SKM-1 treated with dmso at 0.1 percent for 144 hours (cell line): ENCODE results near the gene TAB2.
"Not testable (repeated sequence)": the region's sequence is repeated elsewhere in the genome, so short reads cannot be mapped to it uniquely, and the experiment has no call there.

Source experiments
- DNase-seq: peaks from one replicate; lab custom pipeline; 2025; ENCODE audit not compliant: unreplicated experiment; lab: John Stamatoyannopoulos, UW

The TAB2 gene

GRCh38 chr6:149332602-149333265 is 15.2 kb downstream of the TAB2 start:
- no peak for DNase-seq

- no peak for DNase-seq
Measured at GRCh38 chr6:149333266-149333620, 15.7 kb downstream of the TAB2 start.

DNA sequence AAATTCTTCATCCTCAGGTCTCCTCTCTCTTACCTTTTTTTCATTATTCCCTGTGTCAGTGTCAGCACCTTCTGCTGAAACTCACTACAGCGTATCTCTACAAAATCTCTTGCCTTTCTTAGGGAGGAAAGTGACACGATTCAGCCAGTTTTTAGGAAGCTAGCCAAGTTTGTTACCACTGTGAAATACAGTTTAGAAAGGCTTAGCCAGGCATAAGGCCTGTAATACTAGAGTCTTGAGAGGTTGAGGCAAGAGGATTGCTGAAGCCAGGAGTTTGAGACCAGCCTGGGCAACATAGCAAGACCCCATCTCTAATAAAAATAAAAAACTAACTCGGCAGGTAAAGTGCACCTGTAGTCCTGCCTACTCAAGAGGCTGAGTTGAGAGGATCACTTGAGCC is 16.7 kb downstream of the TAB2 start:
- no peak for DNase-seq

GRCh38 chr6:149334682-149335160 is 17.2 kb downstream of the TAB2 start:
- no peak for DNase-seq

DNA sequence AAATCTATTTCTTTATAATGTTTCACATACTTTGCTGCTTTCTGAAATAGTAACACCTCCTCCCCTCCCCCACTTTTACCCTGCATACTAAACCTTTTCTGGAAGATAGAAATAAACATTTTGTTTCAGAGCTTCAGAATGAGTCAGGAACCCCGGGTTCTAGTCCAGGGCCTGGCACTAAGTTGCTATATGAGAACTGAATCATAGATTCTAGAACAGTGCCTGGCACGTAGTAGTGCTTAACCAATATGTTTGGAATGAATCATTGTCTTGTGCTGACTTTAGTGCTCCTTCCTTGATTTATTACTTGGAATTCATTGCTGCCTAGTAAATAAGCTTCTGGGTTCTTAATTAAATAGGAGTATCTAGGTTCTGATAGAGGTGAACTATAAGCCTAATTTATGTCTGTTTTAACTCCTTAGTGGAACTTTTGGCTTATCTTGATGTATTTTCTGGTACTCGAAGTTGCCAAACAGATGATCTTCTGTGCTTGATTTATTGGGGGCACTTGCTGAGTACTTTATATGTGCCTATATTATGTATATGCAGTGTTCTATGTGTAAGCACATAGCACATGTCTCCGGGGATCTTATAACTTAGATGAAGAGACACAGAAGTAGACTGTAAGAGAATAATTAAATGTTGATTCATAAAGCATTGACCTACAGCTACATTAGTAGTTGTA is 18.6 kb downstream of the TAB2 start:
- no peak for DNase-seq

GRCh38 chr6:149336609-149336928 is 19.1 kb downstream of the TAB2 start:
- no peak for DNase-seq

- DNase-seq: no peak
Measured at GRCh38 chr6:149337320-149337719, 19.8 kb downstream of the TAB2 start.

- DNase-seq: no peak
Measured at GRCh38 chr6:149340200-149340599, 22.7 kb downstream of the TAB2 start.

DNA sequence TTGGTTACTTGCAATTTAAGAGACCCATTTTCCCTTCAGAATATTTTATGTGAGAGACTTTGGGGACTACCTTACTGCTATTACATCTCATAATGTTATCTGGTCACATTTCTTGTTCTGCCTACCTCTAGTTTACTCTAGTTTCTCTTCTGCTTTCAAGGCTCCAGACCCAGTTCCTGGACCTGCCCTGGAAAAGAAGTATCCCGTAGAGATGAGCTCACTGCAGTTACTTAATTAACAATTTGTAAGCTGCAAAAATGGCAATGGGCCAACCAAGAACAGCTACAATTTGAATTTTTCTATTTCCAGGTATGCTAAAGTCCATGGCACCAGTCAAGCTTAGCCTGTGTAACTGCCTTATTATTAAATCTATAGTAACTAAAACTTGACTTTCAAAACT is 25.0 kb downstream of the TAB2 start:
- no peak for DNase-seq

DNA sequence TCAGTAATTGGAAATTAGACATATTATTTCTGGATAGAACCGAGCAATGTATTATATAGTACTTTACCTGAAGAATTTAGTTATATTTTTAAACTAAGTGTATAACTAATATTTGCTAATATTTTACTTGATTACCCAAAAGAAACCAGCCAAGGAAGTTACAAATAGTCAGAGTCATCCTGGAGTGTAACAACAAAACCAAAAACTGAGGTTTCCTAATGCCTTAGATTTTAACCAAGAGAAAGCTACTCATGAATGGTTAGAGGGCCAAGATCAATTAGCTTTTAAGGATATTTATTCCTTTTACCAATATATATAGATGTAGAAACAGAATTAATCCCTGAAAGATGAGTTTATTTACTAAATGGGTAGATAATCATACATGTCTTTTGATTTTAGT is 26.0 kb downstream of the TAB2 start:
- DNase-seq: no peak

- no peak for DNase-seq
Measured at GRCh38 chr6:149346078-149346477, 28.6 kb downstream of the TAB2 start.

DNA sequence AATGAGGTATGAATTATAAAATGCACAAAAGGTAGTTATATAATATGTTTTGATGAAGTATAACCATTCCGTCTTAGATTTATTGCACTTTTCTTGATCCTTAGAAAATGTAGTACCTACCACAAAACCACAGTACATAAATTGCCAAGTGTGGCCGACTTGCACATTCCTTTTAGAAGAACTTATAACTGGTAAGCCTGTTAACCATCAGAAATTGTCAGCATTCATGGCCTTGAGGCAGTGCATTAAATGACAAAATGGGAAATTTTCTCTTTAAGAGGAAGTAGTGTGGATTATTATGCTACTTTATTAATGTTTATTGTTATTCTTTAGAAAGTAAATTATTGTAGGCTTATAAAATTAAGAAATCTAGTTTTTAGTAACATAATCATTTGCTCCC is 29.6 kb downstream of the TAB2 start:
- DNase-seq: no peak

DNA sequence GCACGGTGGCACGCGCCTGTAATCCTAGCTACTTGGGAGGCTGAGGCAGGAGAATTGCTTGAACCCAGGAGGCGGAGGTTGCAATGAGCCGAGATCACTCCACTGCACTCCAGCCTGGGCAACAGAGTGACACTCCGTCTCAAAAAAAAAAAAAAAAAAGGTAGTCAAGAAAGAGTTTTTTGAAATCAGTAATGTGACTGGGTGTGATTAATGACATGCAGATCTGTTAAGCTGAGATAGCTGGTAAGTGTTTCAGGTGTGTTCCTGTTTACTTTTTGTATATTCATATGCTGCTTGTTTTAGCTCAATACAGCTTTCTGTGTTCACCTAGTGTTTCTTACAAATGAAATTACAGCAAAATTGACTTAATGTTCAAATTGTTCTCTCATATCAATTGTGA is 31.8 kb downstream of the TAB2 start:
- not testable (repeated sequence) for DNase-seq

DNA sequence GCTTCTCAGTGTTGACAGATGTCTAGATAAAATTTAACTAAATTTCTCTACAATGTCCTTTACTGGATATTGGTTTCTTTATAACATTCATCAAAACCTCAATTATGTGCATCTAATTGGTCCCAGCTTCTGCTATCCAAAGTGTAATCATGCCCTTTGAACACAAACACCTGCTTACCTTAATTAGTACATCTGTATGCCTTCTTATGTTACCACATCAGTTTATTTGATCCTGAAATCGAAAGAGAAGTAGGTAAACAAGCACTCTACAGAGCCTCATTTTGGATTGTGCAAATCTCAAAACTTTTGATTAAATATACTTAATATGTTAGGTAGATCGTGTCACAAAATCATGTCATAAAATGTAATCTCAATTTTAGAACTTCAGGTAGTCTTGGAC is 36.5 kb downstream of the TAB2 start:
- DNase-seq: no peak

DNA sequence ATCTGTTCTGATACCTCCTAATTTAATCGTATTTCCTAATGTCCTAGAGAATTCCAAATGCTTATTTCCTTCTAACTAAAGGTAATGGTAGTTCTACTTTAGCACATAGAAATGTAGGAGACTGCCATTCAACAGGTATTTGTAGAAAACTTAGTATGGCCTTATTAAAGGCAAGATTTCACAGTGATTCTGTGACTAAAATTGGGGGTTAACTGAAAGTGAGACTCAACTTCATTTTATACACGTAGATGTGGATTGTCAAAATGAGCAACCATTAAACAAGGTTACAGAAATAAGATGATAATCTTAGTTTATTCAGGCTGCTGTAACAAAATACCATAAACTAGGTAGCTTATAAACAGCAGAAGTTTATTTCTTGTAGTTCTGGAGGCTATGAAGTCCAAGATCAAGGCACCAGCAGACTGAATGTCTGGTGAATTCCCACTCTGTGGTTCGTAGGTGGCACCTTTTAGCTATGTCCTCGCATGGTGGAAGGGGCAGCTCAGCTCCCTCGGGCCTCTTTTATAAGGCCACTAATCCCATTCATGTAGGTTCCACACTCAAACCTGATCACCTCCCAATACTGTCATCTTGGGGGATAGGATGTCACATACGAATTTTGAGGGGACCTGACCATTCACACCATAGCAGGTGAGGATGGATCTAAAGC is 38.7 kb downstream of the TAB2 start:
- no peak for DNase-seq

DNA sequence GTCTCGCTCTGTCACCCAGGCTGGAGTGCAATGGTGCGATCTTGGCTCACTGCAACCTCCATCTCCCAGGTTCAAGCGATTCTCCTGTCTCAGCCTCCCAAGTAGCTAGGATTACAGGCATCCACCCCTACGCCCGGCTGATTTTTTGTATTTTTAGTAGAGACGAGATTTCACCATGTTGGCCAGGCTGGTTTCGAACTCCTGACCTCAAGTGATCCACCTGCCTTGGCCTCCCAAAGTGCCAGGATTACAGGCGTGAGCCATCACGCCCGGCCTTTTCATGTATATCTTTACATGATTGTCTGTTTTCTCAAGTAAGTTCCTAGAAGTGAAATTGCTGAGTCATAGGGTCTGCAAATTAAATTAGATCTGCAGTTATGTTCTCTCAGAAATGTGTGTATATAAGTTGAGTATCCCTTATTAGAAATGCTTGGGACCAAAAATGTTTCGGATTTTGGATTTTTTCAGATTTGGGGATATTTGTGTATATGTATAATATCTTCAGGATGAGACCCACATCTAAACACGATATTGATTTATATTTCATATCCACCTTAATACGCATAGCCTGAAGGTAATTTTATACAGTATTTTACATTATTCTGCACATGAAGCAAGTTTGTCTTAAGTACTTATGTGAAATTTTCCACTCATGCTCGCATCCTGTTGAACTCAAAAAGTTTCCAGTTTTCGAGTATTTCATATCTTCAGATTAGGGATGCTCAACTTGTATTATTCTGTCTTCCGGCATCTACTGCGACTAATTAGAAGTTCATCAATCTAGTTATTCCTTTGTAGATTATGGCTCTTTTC is 40.4 kb downstream of the TAB2 start:
- DNase-seq: no peak

- no peak for DNase-seq
Measured at GRCh38 chr6:149359440-149359839, 41.9 kb downstream of the TAB2 start.

- no peak for DNase-seq
Measured at GRCh38 chr6:149360536-149360935, 43.0 kb downstream of the TAB2 start.

GRCh38 chr6:149362289-149362688 is 44.8 kb downstream of the TAB2 start:
- no peak for DNase-seq

GRCh38 chr6:149363154-149363553 is 45.6 kb downstream of the TAB2 start:
- no peak for DNase-seq

GRCh38 chr6:149364557-149364956 is 47.0 kb downstream of the TAB2 start:
- no peak for DNase-seq

DNA sequence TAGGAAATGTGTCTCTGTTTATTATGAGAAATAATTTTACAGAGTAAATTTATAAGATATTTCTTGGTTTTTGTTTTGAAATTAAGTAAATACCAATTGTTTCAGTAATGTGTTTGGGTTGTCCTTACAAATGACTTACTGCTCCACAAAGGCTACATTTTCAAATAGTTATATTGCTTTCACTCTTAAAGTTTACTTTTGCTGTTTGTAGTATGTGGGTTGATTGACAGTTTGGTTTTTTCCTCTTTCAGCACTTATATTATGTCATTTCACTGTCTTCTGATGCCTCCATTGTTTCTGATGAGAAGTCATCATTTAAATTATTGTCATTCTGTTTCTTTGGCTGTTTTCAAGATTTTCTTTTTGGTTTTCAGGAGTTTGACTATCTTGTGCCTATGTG is 47.7 kb downstream of the TAB2 start:
- no peak for DNase-seq
